ENCODE measurements around the gene PLCD1.

DNA sequence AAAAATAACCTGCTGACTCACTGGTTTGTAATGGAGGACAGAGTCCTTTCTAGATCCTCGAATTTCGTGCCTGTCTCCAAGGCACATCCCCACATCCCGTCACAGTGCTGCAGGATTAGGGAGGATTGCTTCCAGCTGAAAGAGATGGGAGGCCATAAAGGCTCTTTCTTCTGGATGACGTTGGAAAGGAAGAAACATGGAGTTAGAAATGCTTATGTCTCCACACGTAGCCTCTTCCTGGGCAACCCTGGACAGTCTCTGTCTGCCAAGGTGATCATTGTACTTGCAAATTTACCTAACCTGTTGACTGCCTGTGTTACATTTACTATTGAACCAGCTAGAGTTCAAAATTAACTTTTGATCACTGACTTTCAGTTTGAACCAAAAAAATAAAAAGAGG is 66.4 kb downstream of the PLCD1 start:
- TF ChIP-seq, protein P1, sequence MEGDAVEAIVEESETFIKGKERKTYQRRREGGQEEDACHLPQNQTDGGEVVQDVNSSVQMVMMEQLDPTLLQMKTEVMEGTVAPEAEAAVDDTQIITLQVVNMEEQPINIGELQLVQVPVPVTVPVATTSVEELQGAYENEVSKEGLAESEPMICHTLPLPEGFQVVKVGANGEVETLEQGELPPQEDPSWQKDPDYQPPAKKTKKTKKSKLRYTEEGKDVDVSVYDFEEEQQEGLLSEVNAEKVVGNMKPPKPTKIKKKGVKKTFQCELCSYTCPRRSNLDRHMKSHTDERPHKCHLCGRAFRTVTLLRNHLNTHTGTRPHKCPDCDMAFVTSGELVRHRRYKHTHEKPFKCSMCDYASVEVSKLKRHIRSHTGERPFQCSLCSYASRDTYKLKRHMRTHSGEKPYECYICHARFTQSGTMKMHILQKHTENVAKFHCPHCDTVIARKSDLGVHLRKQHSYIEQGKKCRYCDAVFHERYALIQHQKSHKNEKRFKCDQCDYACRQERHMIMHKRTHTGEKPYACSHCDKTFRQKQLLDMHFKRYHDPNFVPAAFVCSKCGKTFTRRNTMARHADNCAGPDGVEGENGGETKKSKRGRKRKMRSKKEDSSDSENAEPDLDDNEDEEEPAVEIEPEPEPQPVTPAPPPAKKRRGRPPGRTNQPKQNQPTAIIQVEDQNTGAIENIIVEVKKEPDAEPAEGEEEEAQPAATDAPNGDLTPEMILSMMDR (IDR thresholded peaks at IDR 0.05): no peak
- TF ChIP-seq POLR2A (IDR thresholded peaks at IDR 0.05): no peak
- TF ChIP-seq POLR2AphosphoS5 (IDR thresholded peaks at IDR 0.05): no peak
- TF ChIP-seq EP300 (IDR thresholded peaks at IDR 0.05): no peak
